Fibroblast of lung (primary cell): ENCODE measurements around the gene RNLS. TPM values are rescaled to one million over a fixed set of nuclear protein-coding genes. Genes with fewer than 3 reads are reported as not detected.
A peak's percentile ranks its signal among the peaks of the same experiment; 100 is the strongest.

Source experiments
- DNase-seq, 2 donors: peaks; one replicate each; pipeline versions ENCODE4 v3.0.0 to v3.0.0-alpha.2; 2010; ENCODE audit warnings: low read depth in 2 of 2
- H2AFZ ChIP-seq: 2 replicates; pipeline ENCODE4 v1.5.1; 2012; ENCODE audit warnings: low read length, control low read depth, inconsistent platforms
- H3K27ac ChIP-seq: 2 replicates; pipeline ENCODE4 v1.5.1; 2011; ENCODE audit warnings: low read length, control low read depth; ENCODE audit not compliant: insufficient read depth
- H3K27me3 ChIP-seq: 2 replicates; pipeline ENCODE4 v1.5.1; 2011; ENCODE audit warnings: mild to moderate bottlenecking, low read length; ENCODE audit not compliant: control insufficient read depth, insufficient read depth
- H3K36me3 ChIP-seq: 2 replicates; pipeline ENCODE4 v1.5.1; 2011; ENCODE audit warnings: low read length; ENCODE audit not compliant: control insufficient read depth, insufficient read depth
- H3K4me1 ChIP-seq: 2 replicates; pipeline ENCODE4 v1.5.1; 2011; ENCODE audit warnings: low read length; ENCODE audit not compliant: control insufficient read depth, insufficient read depth; ENCODE audit errors: extremely low read depth
- H3K4me2 ChIP-seq: 2 replicates; pipeline ENCODE4 v1.5.1; 2011; ENCODE audit warnings: low read length, control low read depth; ENCODE audit not compliant: insufficient read depth; ENCODE audit errors: extremely low read depth
- H3K4me3 ChIP-seq, 4 experiments: fragments of 200-600 bp in 1 of 4; sonication (generic) in 1 of 4; replicated peaks in 1 of 4; 2 replicates each; pipeline ENCODE4 v1.5.1; 2011 to 2016; ENCODE audit warnings: low read length in 4 of 4, low read depth in 3 of 4, mild to moderate bottlenecking in 3 of 4, control low read depth in 2 of 4, inconsistent platforms in 1 of 4, mixed read lengths in 1 of 4; ENCODE audit not compliant: insufficient read depth in 1 of 4; ENCODE audit errors: control extremely low read depth in 1 of 4
- H3K79me2 ChIP-seq: 2 replicates; pipeline ENCODE4 v1.5.1; 2012; ENCODE audit warnings: mild to moderate bottlenecking, low read length, inconsistent platforms; ENCODE audit not compliant: control insufficient read depth, insufficient read depth
- H3K9ac ChIP-seq: 2 replicates; pipeline ENCODE4 v1.5.1; 2011; ENCODE audit warnings: mild to moderate bottlenecking, low read length, control low read depth; ENCODE audit not compliant: insufficient read depth
- H3K9me3 ChIP-seq: 2 replicates; pipeline ENCODE4 v1.5.1; 2012; ENCODE audit warnings: low read depth, low read length; ENCODE audit not compliant: control insufficient read depth, insufficient read depth
- H4K20me1 ChIP-seq: 2 replicates; pipeline ENCODE4 v1.5.1; 2011; ENCODE audit warnings: low read length; ENCODE audit not compliant: control insufficient read depth, insufficient read depth; ENCODE audit errors: extremely low read depth
- EZH2 ChIP-seq: IDR thresholded peaks from 2 replicates; pipeline ENCODE4 v1.5.1; 2012; ENCODE audit warnings: low read length, control low read depth, mild to moderate bottlenecking; ENCODE audit errors: missing control alignments
- polyA plus RNA-seq, 2 donors: library from polyadenylated mRNA; depleted of rRNA in 1 of 2; stranded (reverse) in 1 of 2; unstranded in 1 of 2; fragments of >200 nt; gene quantifications; 2 replicates each; pipeline ENCODE4 v1.2.1, GENCODE V29; 2011 to 2012; ENCODE audit warnings: missing spikeins in 1 of 2
- total RNA-seq: library from RNA; depleted of rRNA; stranded (reverse); fragments of >200 nt; gene quantifications from 2 replicates; pipeline ENCODE4 v1.2.1, GENCODE V29; 2014
- TF ChIP-seq, protein P1 (sequence below), 2 donors: IDR thresholded peaks in 1 of 2; conservative IDR thresholded peaks in 1 of 2; 1 replicate in 1 of 2; 2 replicates in 1 of 2; pipeline ENCODE4 v1.5.1; 2011 to 2012; ENCODE audit warnings: low read length in 2 of 2, control low read depth in 1 of 2, inconsistent platforms in 1 of 2, low read depth in 1 of 2, mild to moderate bottlenecking in 1 of 2

The RNLS gene
- total and polyA plus RNA-seq, 2 donors (not counting 1 experiment from before 2014, with no cell fraction given): 16.5 to 18.4 TPM

DNA sequence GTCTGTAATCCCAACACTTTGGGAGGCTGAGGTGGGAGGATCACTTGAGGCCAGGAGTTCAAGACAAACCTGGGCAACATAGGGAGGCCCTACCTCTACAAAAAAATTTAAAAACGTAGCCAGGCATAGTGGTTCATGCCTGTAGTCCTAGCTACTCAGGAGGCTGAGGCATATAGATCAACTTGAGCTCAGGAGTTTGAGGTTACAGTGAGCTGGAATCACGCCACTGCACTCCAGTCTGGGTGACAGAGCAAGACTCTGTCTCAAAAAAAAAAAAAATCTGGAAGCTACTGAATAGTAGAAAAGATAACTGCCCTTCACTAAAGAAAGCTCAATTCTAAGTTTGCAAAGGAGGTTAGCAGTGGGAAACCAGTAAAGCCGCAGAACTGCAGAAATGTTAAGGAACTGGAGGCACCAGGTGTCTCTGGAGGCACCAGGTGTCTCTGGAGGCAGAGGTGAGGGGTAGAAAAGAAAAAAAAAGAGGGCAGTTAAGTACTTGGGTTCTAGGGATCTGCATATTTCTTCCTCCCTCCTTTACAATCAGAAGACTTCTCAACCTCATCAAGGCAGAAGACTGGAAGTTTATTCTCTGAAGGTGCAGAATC is 56.5 kb downstream of the RNLS start:
- peak in 1 of 2 donors; percentile 58 for DNase-seq
- Histone ChIP-seq H3K36me3 (no peaks in the 10 kb centered on the region), H3K4me3 (no peak overlapping the region), H3K79me2 (no peaks in the 10 kb centered on the region), H2AFZ (no peak overlapping the region), H3K4me2 (no peak overlapping the region), H3K27ac (no peak overlapping the region), H3K27me3 (no peaks in the 10 kb centered on the region), H3K4me1 (no peaks in the 10 kb centered on the region), H3K9ac (no peak overlapping the region), H4K20me1 (no peaks in the 10 kb centered on the region), H3K9me3 (no peaks in the 10 kb centered on the region)
- TF ChIP-seq EZH2: no peak
- TF ChIP-seq, protein P1, sequence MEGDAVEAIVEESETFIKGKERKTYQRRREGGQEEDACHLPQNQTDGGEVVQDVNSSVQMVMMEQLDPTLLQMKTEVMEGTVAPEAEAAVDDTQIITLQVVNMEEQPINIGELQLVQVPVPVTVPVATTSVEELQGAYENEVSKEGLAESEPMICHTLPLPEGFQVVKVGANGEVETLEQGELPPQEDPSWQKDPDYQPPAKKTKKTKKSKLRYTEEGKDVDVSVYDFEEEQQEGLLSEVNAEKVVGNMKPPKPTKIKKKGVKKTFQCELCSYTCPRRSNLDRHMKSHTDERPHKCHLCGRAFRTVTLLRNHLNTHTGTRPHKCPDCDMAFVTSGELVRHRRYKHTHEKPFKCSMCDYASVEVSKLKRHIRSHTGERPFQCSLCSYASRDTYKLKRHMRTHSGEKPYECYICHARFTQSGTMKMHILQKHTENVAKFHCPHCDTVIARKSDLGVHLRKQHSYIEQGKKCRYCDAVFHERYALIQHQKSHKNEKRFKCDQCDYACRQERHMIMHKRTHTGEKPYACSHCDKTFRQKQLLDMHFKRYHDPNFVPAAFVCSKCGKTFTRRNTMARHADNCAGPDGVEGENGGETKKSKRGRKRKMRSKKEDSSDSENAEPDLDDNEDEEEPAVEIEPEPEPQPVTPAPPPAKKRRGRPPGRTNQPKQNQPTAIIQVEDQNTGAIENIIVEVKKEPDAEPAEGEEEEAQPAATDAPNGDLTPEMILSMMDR (conservative IDR thresholded peaks at IDR 0.05 in 1 of 2, IDR thresholded peaks at IDR 0.05 in 1 of 2; ENCODE audit: low read depth in 1 of 2, low read length in 2 of 2): no peak

DNA sequence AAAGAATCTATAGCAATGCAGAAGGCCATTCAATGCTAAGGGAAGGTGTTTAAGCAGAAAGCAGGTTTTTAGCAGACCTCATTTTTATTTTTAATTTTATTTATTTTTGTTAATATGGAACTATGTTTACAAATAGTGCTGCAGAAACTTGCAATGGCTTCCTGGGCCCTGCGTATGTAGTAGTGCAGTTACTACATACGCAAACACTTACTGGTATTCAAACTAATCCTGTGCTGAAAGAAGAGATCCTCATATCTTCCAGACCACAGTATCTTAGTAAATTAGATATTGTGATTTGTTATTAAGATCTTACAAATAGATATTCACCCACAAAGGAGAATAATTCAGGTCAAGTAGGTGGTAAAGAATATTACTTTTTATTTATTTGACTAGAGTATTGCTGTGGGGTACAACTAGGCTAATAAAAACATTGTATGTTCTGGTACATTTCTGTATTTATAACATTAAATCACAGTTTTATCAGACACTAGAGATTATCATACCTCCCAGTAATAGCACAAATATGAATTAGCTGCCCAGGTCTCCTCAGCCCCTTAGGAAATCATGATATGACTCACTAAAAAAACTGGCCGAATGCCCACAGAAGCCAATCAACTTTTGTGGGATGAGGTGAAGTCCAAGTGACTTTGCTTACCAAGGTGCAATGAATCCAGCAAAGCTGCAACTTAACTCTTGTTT is 57.6 kb downstream of the RNLS start:
- Histone ChIP-seq H2AFZ (no peak overlapping the region), H3K9me3 (no peaks in the 10 kb centered on the region), H4K20me1 (no peaks in the 10 kb centered on the region), H3K27ac (no peak overlapping the region), H3K36me3 (no peaks in the 10 kb centered on the region), H3K27me3 (no peaks in the 10 kb centered on the region), H3K4me3 (no peak overlapping the region), H3K9ac (no peak overlapping the region), H3K79me2 (no peaks in the 10 kb centered on the region), H3K4me1 (no peaks in the 10 kb centered on the region), H3K4me2 (no peak overlapping the region)
- TF ChIP-seq, protein P1 (conservative IDR thresholded peaks at IDR 0.05 in 1 of 2, IDR thresholded peaks at IDR 0.05 in 1 of 2; ENCODE audit: low read depth in 1 of 2, low read length in 2 of 2): no peak
- TF ChIP-seq EZH2: no peak
- peak; percentile 70 to 86 for DNase-seq

DNA sequence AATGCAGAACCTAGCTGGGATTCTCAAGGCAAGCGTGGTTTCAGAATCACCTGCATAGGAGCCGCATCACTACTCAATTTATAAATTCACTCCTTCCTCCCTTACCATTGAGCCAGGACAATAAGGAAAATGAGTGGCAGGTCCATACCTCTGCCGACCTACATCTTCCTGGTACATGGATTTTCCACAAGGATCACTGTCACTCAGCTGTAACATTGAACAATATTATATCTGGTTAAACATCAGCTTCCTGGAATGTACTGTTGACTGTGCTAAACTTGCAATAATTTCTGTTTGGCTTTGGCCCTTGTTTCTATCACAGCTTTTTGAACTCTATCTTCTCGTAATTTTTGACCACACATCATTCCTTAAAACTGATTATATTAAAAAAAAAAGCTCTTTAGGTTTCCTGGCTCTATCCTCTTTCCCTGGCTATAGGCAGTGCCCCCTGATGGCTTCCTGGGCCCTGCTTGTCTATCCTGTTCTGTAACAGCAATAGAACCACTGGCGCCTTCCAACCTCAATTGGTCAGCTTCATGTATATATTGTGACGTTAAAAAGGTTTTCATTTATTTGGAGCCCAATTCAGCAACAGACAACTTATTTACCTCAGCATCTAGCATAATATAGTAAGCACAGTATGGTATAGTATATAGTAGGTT is 59.2 kb downstream of the RNLS start:
- H2AFZ ChIP-seq: no peak overlapping the region
- no peak overlapping the region for H3K4me3 ChIP-seq
- H4K20me1 ChIP-seq: no peaks in the 10 kb centered on the region
- no peaks in the 10 kb centered on the region for H3K9me3 ChIP-seq
- no peaks in the 10 kb centered on the region for H3K79me2 ChIP-seq
- no peaks in the 10 kb centered on the region for H3K4me1 ChIP-seq
- TF ChIP-seq, protein P1 (conservative IDR thresholded peaks at IDR 0.05 in 1 of 2, IDR thresholded peaks at IDR 0.05 in 1 of 2; ENCODE audit: low read depth in 1 of 2, low read length in 2 of 2): no peak
- no peak for TF ChIP-seq EZH2
- no peaks in the 10 kb centered on the region for H3K36me3 ChIP-seq
- no peak overlapping the region for H3K9ac ChIP-seq
- no peak for DNase-seq
- no peak overlapping the region for H3K27ac ChIP-seq
- no peak overlapping the region for H3K4me2 ChIP-seq
- no peaks in the 10 kb centered on the region for H3K27me3 ChIP-seq
